Dermis microvascular lymphatic vessel endothelial cell (primary cell): ENCODE data around the gene SLC35D2. TPM values are rescaled to one million over a fixed set of nuclear protein-coding genes. Genes with fewer than 3 reads are reported as not detected.
"Not testable (repeated sequence)": the region's sequence is repeated elsewhere in the genome, so short reads cannot be mapped to it uniquely, and the experiment has no call there.

Experiments
- DNase-seq, 2 donors: peaks; one replicate each; pipeline versions ENCODE4 v3.0.0 to v3.0.0-alpha.2; 2010; ENCODE audit warnings: low read depth in 2 of 2
- total RNA-seq: library from RNA; depleted of rRNA; stranded (reverse); fragments of >200 nt; gene quantifications from 2 replicates; pipeline ENCODE4 v1.2.1, GENCODE V29; 2014

Gene SLC35D2
- total RNA-seq, 1 donor from 2014 or later: 20.7 TPM

DNA sequence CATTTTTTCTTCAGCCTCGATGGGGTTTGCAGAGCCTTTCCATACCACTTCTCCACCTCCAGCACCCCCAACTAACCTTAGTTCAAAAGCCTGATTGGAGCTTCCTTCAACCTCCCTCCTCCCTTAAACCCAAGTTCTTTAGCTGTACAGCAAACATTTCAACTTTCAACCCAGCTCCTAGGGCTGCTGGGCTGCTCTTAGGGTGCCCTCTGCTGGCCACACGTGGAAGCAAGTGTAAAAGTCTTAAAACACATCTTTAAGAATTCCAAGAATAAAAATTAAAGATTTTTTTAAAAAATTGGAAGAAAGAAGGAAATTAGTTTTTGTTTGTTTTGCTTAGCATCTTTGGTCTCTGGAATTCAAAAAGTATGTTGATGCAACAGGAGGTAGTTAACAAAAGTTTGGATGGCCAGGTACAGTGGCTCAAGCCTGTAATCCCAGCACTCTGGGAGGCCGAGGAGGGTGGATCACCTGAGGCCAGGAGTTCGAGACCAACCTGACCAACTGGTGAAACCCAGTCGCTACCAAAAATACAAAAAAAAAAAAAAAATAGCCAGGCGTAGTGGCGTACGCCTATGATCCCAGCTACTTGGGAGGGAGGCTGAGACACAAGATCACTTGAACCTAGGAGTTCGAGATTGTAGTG, 66.1 kb downstream of the SLC35D2 start:
- peak; percentile 17 to 69 for DNase-seq

DNA sequence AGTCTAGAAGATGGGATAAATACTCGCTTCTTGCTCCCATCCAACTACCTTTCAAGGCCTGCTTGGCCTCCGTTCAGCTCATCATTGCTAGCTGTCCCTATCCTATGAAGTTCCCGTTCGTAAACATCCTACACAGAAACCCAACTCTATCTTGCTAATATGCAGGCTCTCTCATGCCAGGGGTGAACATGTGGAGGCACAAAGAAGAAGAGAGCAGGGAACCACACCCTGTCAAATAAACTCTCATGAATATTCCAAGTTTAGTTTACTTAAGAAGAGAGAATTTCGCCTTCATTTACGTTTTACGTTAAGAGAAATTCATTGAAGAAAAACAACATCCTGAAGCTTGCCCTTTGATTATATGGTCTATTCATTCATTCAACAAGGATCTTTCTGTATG, 73.7 kb downstream of the SLC35D2 start:
- no peak for DNase-seq

DNA sequence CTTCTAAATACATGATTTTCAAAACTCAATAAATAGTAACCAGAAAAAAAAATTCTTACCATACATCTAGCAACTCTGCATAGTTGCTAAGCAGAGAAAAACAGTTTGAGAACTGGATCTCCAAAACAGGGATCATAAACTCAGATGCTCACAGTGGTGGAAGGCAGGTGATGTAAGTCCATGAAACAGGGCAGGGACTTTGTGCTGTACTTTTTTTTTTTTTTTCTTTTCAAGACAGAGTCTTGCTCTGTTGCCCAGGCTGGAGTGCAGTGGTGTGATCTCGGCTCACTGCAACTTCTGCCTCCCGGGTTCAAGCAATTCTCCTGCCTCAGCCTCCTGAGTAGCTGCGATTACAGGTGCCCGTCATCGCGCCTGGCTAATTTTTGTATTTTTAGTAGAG, 76.6 kb downstream of the SLC35D2 start:
- DNase-seq: not testable (repeated sequence)

DNA sequence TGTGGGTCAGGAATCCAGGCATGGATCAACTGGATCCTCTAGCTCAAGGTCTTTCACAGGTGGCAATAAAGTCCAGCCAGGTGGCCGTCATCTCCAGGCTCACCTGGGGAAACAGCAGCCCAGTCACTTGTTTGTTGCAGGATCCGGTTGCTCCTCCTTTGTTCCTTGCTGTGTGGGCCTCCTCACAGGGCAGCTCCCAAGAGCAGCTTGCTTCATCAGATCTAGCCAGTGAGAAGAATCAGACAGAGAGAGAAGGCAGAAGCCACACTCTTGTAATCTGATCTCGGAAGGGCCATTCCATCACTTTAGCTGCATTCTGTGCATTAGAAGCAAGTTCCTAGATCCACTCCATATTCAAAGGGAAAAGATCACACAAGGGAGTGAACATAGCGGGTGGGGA, 78.3 kb downstream of the SLC35D2 start:
- no peak for DNase-seq

DNA sequence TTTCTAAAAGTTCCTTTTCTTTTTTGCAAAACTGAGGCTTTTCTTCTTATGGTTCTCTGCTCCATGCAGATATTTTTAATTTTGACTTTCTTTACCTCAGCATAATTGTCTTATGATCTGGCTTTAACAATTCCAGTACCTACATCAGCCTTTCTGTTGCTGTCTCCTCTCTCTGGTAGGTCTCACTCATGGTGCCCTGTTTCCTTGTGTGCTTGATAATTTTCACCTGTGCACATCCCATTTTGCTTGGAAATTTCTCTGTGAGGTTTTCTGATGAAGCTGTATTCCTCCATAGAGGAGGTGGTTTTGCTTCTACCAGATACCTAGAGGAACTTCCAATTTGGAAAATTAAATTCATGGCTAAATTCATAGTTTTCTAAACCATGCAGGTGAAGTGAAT, 79.3 kb downstream of the SLC35D2 start:
- DNase-seq: no peak

DNA sequence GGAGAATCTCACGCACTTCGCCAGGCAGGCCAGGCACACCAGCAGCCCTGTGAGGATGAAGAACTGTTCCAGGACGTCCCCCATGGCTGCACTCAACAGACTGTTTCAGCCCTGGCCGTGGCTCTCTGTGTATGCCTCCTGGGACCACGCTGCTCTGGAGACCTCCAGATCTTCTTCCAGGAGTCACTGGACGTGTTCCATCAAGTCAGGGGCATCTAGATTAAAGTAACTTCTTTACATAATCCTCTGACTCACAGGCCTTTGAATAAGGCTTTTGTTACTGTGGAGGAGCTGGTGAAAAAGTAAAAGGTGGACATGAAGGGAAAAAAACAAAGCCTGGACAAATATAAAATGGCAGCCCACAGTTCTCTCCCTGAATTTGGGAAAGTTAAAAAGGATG, 81.5 kb downstream of the SLC35D2 start, which contains the start of gene HSD17B3:
HSD17B3 (minus strand) TSS at position 156 of the 400 bp plus-strand sequence; CDS start at position 84, 72 bp downstream.
- DNase-seq: no peak

DNA sequence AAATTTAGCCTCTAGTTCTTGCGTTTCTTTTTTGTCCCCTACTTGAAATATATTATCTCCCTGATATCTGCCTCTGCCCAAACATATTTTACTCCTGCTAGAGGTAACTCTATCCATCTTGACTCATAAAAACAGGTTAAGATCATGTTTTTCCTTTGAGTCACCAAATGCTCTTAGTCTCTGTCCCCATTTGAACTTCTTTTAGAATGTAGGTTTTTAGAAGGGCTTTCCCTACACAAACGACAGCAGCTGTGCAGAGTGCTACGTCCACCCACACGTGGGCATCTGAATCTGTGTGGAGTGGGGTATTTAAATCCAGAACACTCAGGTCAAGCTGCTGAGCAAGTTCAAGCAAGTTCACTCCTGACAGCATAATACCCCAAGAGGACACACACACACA, 83.7 kb downstream of the SLC35D2 start:
- DNase-seq: no peak

DNA sequence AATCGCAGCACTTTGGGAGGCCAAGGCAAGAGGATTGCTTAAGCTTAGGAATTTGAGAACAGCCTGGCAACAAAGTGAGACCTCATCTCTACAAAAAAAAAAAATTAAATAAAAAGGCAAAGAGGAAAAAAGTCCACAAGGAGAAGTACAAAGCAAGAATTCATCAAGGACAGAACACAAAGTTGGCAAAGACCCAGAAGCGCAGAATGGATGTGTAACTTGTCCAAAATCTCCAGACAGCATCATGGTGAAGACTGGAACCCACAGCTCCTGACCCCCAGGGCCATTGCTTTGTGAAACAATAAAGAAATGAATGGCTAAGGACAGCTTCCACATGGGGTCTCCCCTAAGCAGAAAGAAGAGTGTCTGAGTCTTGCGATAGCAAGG, 89.4 kb downstream of the SLC35D2 start:
- no peak for DNase-seq

DNA sequence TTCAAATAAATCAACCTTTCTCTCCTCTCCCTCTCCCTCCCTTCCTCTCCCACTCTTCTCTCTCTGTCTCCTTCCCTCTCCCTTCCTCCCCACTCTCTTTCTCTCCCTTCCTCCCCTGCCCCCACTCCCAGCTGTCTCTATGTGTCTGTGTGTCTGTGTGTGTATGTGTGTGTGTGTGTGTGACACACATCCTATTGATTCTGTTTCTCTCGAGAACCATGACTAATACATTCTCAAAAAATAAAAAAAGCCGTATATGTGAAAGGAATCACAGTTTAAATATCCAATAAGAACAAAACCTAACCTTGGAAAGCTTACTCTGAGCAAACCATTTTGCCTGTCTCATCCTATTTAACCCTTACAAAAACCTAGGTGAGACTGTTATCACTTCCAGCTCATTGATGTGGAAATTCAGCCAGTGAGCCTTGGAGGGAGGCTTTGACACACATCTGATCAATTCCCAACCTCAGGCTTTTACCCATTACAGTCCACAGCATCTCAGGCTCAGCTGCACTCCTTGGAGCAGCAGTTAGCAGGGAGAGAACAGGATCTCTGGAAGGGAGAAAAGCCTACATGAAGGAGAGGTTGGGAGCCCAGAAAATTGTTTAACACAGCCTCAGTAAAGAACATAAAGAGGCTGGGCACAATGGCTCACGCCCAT, 89.9 kb downstream of the SLC35D2 start:
- DNase-seq: peak in 1 of 2 donors; percentile 55

DNA sequence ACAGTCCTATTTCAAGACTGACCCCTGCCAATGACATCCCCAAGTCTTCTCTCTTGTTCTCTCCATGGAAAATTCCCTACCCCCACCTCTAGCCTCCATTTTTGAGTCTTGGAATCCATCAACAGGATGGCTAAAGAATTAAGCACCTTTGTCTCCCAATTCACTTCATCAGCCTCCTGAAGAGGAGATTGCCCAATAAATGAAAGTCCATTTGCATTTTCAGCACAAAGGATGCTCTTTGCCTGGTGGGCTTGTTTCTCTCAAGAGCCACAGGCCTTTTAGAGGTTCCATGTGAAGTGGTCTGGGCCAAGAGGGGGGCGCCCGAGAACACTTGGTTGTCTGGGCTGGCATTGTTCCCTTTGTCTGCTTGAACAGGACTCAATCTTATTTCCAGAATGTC, 94.1 kb downstream of the SLC35D2 start:
- DNase-seq: no peak

DNA sequence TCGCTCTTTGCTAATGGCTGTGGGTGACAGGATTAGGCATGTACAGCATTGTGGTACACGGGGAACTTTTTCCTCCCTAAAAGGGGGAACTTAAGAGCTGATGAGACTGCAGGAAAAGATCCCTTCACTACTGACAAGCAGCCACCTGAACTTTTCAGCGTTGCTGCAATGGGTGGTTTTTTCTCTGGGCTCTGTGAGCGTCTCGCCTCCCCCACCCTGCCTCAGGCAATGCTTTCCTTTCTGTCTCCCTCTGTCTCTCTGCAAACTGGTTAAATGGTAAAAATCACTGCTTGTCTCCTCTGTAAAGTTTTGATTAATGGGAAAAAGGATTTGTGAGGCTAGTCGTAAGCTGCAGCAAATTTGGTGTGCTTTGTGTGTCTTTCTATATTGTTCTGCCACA, 101.9 kb downstream of the SLC35D2 start:
- no peak for DNase-seq

DNA sequence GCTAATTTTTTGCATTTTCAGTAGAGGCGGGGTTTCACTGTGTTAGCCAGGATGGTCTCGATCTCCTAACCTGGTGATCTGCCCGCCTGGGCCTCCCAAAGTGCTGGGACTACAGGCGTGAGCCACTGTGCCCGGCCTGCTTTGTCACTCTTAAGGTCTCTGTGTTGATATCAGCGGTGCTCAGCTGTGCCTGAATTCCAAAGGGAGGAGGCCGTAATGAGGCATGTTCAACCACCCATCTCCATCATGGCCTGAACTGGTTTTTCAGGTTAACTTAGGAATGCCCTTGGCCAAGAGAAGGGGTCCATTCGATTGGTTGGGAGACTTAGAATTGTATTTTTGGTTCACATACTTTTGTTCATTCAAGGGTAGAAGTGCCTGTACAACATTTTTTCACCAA, 103.6 kb downstream of the SLC35D2 start:
- DNase-seq: no peak

DNA sequence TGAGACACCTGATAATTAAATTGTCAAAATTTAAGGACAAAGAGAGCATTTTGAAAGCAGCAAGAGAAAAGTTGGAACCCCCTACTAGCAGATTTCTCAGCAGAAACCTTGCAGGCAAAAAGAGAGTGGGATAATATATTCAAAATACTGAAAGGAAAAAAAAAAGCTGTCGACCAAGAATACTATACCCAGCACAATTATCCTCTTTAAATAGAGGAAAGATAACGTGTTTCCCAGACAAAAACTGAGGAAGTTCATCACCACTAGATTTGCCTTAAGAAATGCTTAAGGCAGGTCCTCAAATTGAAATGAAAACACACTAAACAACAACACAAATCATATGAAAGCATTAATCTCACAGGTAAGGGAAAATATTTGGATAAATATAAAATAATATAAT, 108.6 kb downstream of the SLC35D2 start:
- DNase-seq: no peak

Other genes with a start within 250 kb of the SLC35D2 start
- gene HSD17B3, start 81.5 kb downstream of the SLC35D2 start, total RNA-seq: not detected in 2 replicates
- gene ZNF367, start 34.7 kb upstream of the SLC35D2 start, total RNA-seq: 4.2 and 6.3 TPM in 2 replicates
- gene HABP4, start 66.5 kb upstream of the SLC35D2 start, total RNA-seq: 6.0 and 6.1 TPM in 2 replicates
- 5.6 and 8.7 TPM in 2 replicates for gene CDC14B, start 236.1 kb upstream of the SLC35D2 start, total RNA-seq